HEK293 (cell line): Measurements from ENCODE around the gene GTSE1.

Experiments
- CTCF ChIA-PET: fragments of 350-600 bp; formaldehyde crosslinking; extraction: SDS; loops from one replicate; lab custom pipeline; 2021; ENCODE audit warnings: antibody characterized with exemption; lab: Yijun Ruan, JAX
- POLR2A ChIA-PET: fragments of 300-600 bp; formaldehyde crosslinking; extraction: SDS; loops from one replicate; lab custom pipeline; 2020; ENCODE audit warnings: antibody characterized with exemption, inconsistent platforms; lab: Yijun Ruan, JAX
- H3K27ac ChIP-seq: fragments of 200-500 bp; sonication (Bioruptor generic); 2 replicates; pipeline ENCODE4 v1.5.1; 2014; ENCODE audit warnings: low read depth, low read length, control low read depth, inconsistent platforms; ENCODE audit errors: extremely low read depth
- H3K36me3 ChIP-seq, 2 experiments: fragments of 200-500 bp in 1 of 2; sonication (Bioruptor generic) in 1 of 2; 1 replicate in 1 of 2; 2 replicates in 1 of 2; pipeline ENCODE4 v1.5.1; 2014 to 2017; ENCODE audit warnings: inconsistent platforms in 2 of 2, low read length in 2 of 2; ENCODE audit not compliant: control insufficient read depth in 2 of 2, insufficient read depth in 1 of 2
- H3K4me1 ChIP-seq: fragments of 200-500 bp; sonication (Bioruptor generic); 2 replicates; pipeline ENCODE4 v1.5.1; 2014; ENCODE audit warnings: mild to moderate bottlenecking, low read length, inconsistent platforms; ENCODE audit not compliant: control insufficient read depth, insufficient read depth
- H3K4me3 ChIP-seq: 2 replicates; pipeline ENCODE4 v1.5.1; 2011; ENCODE audit warnings: low read depth, mild to moderate bottlenecking, control low read depth, low read length, moderate library complexity
- H3K9me3 ChIP-seq: fragments of 200-500 bp; sonication (Bioruptor generic); 2 replicates; pipeline ENCODE4 v1.5.1; 2014; ENCODE audit warnings: low read depth, low read length, inconsistent platforms; ENCODE audit not compliant: control insufficient read depth, insufficient read depth
- FEZF1 ChIP-seq: fragments of 450-650 bp; formaldehyde crosslinking; IDR thresholded peaks from 2 replicates; pipeline ENCODE4 v1.5.1; 2016; ENCODE audit warnings: missing biosample characterization, missing genetic modification characterization
- HOXC10 ChIP-seq: sonication (generic); formaldehyde crosslinking; IDR thresholded peaks from 2 replicates; pipeline ENCODE4 v1.8.1; 2023; ENCODE audit warnings: mild to moderate bottlenecking, missing genetic modification reagents
- KLF8 ChIP-seq: fragments of 450-650 bp; formaldehyde crosslinking; IDR thresholded peaks from 2 replicates; pipeline ENCODE4 v1.5.1; 2016; ENCODE audit warnings: missing biosample characterization, missing genetic modification characterization
- PRDM1 ChIP-seq: fragments of 450-650 bp; formaldehyde crosslinking; IDR thresholded peaks from 2 replicates; pipeline ENCODE4; 2016; ENCODE audit warnings: missing biosample characterization, missing genetic modification characterization
- RBAK ChIP-seq: fragments of 450-650 bp; formaldehyde crosslinking; IDR thresholded peaks from 2 replicates; pipeline ENCODE4 v1.5.1; 2016; ENCODE audit warnings: missing biosample characterization, missing genetic modification characterization
- REPIN1 ChIP-seq: fragments of 450-650 bp; formaldehyde crosslinking; IDR thresholded peaks from 2 replicates; pipeline ENCODE4 v1.5.1; 2017; ENCODE audit warnings: missing biosample characterization, missing genetic modification characterization, low read depth
- SP7 ChIP-seq: fragments of 450-650 bp; formaldehyde crosslinking; IDR thresholded peaks from 2 replicates; pipeline ENCODE4 v1.5.1; 2016; ENCODE audit warnings: missing biosample characterization, missing genetic modification characterization
- ZNF112 ChIP-seq: fragments of 450-650 bp; formaldehyde crosslinking; IDR thresholded peaks from 2 replicates; pipeline ENCODE4 v1.5.0; 2017; ENCODE audit warnings: missing biosample characterization, missing genetic modification characterization
- ZNF132 ChIP-seq: fragments of 450-650 bp; formaldehyde crosslinking; IDR thresholded peaks from 2 replicates; pipeline ENCODE4 v1.5.1; 2017; ENCODE audit warnings: missing biosample characterization, missing genetic modification characterization, borderline replicate concordance
- ZNF146 ChIP-seq: fragments of 450-650 bp; formaldehyde crosslinking; IDR thresholded peaks from 2 replicates; pipeline ENCODE4 v1.5.1; 2016; ENCODE audit warnings: missing biosample characterization, missing genetic modification characterization
- ZNF211 ChIP-seq: fragments of 450-650 bp; formaldehyde crosslinking; IDR thresholded peaks from 2 replicates; pipeline ENCODE4 v1.5.1; 2016; ENCODE audit warnings: low read depth, missing biosample characterization, missing genetic modification characterization
- ZNF221 ChIP-seq: fragments of 450-650 bp; formaldehyde crosslinking; IDR thresholded peaks from 2 replicates; pipeline ENCODE4 v1.5.1; 2017; ENCODE audit warnings: missing biosample characterization, missing genetic modification characterization, borderline replicate concordance
- ZNF292 ChIP-seq: fragments of 450-650 bp; formaldehyde crosslinking; IDR thresholded peaks from 2 replicates; pipeline ENCODE4 v1.5.1; 2016; ENCODE audit warnings: low read depth, missing biosample characterization, missing genetic modification characterization, borderline replicate concordance
- ZNF311 ChIP-seq: fragments of 450-650 bp; formaldehyde crosslinking; IDR thresholded peaks from 2 replicates; pipeline ENCODE4 v1.5.1; 2017; ENCODE audit warnings: missing biosample characterization, missing genetic modification characterization, borderline replicate concordance
- ZNF354C ChIP-seq: fragments of 450-650 bp; formaldehyde crosslinking; IDR thresholded peaks from 2 replicates; pipeline ENCODE4 v1.5.1; 2016; ENCODE audit warnings: missing biosample characterization, missing genetic modification characterization, low read depth, borderline replicate concordance
- ZNF423 ChIP-seq: fragments of 450-650 bp; formaldehyde crosslinking; IDR thresholded peaks from 2 replicates; pipeline ENCODE4 v1.5.1; 2016; ENCODE audit warnings: missing biosample characterization, missing genetic modification characterization
- ZNF585B ChIP-seq: fragments of 450-650 bp; formaldehyde crosslinking; IDR thresholded peaks from 2 replicates; pipeline ENCODE4 v1.5.1; 2016; ENCODE audit warnings: missing biosample characterization, missing genetic modification characterization
- ZNF596 ChIP-seq: fragments of 450-650 bp; IDR thresholded peaks from 2 replicates; pipeline ENCODE4 v1.5.0; 2018; ENCODE audit warnings: missing biosample characterization, mild to moderate bottlenecking, missing genetic modification characterization, moderate library complexity
- ZNF621 ChIP-seq: fragments of 450-650 bp; formaldehyde crosslinking; IDR thresholded peaks from 2 replicates; pipeline ENCODE4 v1.5.1; 2017; ENCODE audit warnings: missing biosample characterization, missing genetic modification characterization
- ZNF629 ChIP-seq: fragments of 450-650 bp; formaldehyde crosslinking; IDR thresholded peaks from 2 replicates; pipeline ENCODE4 v1.5.1; 2017; ENCODE audit warnings: missing biosample characterization, missing genetic modification characterization
- ZNF837 ChIP-seq: fragments of 450-650 bp; formaldehyde crosslinking; IDR thresholded peaks from 2 replicates; pipeline ENCODE4 v1.5.1; 2016; ENCODE audit warnings: missing biosample characterization, missing genetic modification characterization
- TF ChIP-seq, protein P1 (sequence below): fragments of 450-650 bp; formaldehyde crosslinking; conservative IDR thresholded peaks from 2 replicates; pipeline ENCODE4 v1.5.1; 2016; ENCODE audit warnings: low read depth, missing biosample characterization, missing genetic modification characterization
- TF ChIP-seq, protein P2 (sequence below): fragments of 450-650 bp; formaldehyde crosslinking; IDR thresholded peaks from 2 replicates; pipeline ENCODE4 v1.5.1; 2017; ENCODE audit warnings: missing biosample characterization, mild to moderate bottlenecking, missing genetic modification characterization, moderate library complexity
- TF ChIP-seq, protein P3 (sequence below): fragments of 450-650 bp; formaldehyde crosslinking; IDR thresholded peaks from 2 replicates; pipeline ENCODE4 v1.5.1; 2017; ENCODE audit warnings: missing biosample characterization, missing genetic modification characterization

GTSE1 gene

DNA sequence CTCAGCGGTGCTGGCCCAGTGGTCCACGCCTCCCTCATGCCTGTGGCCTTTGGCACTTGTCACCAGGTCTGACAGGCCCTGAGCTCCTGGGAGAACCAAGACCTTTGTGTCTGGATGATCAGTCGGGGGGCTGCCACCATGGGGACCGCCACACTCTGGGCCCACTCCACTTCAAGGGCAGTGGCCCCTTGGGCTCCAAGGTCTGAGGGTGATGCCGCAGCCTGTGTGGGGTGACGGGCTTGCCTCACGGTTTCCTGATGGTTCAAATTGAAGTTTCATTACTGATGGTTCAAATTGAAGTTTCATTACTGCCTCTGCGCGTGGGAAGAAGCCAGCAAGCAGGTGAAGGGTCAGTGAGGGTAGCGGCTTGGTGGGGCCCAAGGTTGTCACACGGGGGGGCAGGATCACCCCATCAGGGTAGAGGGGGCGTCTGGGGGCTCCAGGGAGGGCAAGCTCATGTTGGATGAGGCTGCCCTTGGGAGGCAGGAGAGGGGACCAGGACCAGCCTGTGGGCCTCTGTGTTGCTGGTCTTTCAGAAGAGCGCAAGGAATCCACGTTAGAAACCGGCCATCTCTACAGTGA lies 66.4 kb downstream of the GTSE1 start:
- Histone ChIP-seq H3K4me1 (no peaks in the 10 kb centered on the region), H3K27ac (no peak overlapping the region), H3K36me3 (peaks cover 0 to 70% of the 10 kb centered on the region in 2 experiments; a peak in 2 of 3 replicates), H3K9me3 (no peaks in the 10 kb centered on the region), H3K4me3 (no peak overlapping the region)
- TF ChIP-seq ZNF311 (no peak), RBAK (no peak), FEZF1 (tag by site-specific recombination) (no peak), KLF8 (tag by site-specific recombination) (no peak), ZNF837 (tag by site-specific recombination) (no peak), ZNF621 (tag by site-specific recombination) (no peak), ZNF211 (no peak)
- ChIA-PET CTCF (interaction anchor here (0.6 kb wide), 1 partner anchor 179 kb away, joined by 4 read pairs; no protein-coding TSS in a partner anchor), POLR2A (no interaction called here)

DNA sequence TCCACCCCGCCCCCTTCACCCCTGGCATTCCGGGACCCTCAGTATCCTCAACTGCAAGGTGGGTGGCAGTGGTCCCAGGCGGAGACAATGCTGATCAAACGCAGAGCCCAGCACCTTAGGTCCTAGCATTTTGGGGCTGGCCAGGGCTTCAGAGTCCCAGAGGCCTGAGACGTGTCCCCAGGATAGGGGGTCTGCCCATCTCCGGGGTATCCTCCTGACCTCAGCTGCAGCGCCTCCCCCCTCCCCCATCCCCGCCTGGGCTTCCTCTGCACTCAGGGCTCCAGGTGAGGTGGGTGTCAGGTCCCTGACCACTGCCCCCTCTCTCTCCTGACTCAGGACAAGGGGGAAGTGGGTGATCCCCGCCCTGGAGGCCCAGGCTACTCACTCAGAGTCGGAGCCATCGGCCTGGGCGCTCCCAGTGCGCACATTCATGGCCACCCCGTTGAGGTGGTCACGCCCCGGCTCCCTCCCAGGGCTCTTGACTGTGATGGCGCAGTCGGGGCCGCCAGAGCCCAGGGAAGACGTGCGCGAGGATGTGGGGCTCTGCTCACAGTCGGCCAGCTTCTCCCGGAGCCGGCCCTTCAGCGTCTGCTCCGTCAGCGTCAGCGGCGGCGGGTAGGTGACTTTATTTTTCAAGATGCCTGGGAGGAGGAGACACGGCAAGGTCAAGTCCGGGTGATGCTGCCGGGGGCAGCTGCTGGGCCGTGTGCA lies 67.1 kb downstream of the GTSE1 start:
- no peaks in the 10 kb centered on the region for H3K9me3 ChIP-seq
- H3K4me3 ChIP-seq: no peak overlapping the region
- POLR2A ChIA-PET: no interaction called here
- no peak overlapping the region for H3K27ac ChIP-seq
- TF ChIP-seq HOXC10 (CRISPR knock-in tag) (no peak), ZNF354C (tag by site-specific recombination) (no peak), ZNF221 (tag by site-specific recombination) (no peak), ZNF585B (tag by site-specific recombination) (no peak), ZNF132 (tag by site-specific recombination) (no peak), ZNF629 (tag by site-specific recombination) (no peak), ZNF292 (tag by site-specific recombination) (no peak), ZNF596 (no peak), PRDM1 (no peak)
- TF ChIP-seq, protein P1, sequence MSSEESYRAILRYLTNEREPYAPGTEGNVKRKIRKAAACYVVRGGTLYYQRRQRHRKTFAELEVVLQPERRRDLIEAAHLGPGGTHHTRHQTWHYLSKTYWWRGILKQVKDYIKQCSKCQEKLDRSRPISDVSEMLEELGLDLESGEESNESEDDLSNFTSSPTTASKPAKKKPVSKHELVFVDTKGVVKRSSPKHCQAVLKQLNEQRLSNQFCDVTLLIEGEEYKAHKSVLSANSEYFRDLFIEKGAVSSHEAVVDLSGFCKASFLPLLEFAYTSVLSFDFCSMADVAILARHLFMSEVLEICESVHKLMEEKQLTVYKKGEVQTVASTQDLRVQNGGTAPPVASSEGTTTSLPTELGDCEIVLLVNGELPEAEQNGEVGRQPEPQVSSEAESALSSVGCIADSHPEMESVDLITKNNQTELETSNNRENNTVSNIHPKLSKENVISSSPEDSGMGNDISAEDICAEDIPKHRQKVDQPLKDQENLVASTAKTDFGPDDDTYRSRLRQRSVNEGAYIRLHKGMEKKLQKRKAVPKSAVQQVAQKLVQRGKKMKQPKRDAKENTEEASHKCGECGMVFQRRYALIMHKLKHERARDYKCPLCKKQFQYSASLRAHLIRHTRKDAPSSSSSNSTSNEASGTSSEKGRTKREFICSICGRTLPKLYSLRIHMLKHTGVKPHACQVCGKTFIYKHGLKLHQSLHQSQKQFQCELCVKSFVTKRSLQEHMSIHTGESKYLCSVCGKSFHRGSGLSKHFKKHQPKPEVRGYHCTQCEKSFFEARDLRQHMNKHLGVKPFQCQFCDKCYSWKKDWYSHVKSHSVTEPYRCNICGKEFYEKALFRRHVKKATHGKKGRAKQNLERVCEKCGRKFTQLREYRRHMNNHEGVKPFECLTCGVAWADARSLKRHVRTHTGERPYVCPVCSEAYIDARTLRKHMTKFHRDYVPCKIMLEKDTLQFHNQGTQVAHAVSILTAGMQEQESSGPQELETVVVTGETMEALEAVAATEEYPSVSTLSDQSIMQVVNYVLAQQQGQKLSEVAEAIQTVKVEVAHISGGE (tag by site-specific recombination): no peak
- peaks cover 0 to 63% of the 10 kb centered on the region in 2 experiments; a peak in 2 of 3 replicates for H3K36me3 ChIP-seq
- no peaks in the 10 kb centered on the region for H3K4me1 ChIP-seq
- CTCF ChIA-PET: interaction anchor here (0.6 kb wide), 1 partner anchor 178 kb away, joined by 4 read pairs; no protein-coding TSS in a partner anchor

DNA sequence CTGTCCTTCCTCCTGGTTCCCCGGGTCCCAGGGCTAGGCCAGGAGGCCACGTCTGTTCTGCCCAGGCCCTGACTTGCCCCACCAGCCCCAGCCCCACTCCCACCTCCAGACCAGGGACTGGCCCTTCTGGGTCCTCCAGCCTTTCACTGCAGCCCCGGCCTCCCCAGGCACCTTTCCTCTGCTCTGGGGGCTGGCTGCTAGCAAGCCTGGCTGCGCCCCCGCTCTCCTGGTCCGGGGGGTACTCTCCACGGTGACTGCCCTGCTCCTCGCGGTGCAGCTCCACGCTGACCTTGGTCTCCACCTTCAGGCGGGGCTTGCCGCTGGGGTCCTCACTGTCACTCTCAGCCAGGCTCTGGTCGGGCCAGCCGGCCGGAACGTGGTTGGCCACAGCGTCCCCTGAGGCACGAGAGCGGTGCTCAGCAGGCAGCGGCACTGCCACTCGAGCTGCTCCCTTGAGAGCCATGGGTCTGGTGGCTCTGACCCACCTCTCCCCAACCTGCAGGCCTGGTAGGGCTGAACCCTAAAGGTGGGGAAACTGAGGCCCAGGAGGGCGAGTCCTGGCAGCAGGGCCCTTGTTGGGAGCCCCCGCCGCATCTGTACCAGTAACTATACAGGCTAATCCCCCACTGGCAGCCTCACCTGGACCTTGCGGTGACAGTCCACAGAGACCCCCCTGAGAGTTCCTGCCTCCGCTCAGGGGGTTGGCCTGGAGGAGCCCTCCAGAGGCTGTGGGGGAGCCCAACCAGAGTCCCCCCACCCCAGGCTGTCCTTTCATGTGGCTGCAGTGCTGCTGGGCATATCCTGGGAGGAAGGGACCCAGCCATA lies 67.9 kb downstream of the GTSE1 start:
- Histone ChIP-seq H3K4me1 (no peaks in the 10 kb centered on the region), H3K27ac (no peak overlapping the region), H3K4me3 (no peak overlapping the region), H3K36me3 (peaks cover 0 to 56% of the 10 kb centered on the region in 2 experiments; a peak in 1 of 3 replicates), H3K9me3 (no peaks in the 10 kb centered on the region)
- ChIA-PET CTCF (no interaction called here), POLR2A (no interaction called here)
- no peak for TF ChIP-seq ZNF423 (tag by site-specific recombination)
- no peak for TF ChIP-seq ZNF112 (tag by site-specific recombination)
- TF ChIP-seq, protein P2, sequence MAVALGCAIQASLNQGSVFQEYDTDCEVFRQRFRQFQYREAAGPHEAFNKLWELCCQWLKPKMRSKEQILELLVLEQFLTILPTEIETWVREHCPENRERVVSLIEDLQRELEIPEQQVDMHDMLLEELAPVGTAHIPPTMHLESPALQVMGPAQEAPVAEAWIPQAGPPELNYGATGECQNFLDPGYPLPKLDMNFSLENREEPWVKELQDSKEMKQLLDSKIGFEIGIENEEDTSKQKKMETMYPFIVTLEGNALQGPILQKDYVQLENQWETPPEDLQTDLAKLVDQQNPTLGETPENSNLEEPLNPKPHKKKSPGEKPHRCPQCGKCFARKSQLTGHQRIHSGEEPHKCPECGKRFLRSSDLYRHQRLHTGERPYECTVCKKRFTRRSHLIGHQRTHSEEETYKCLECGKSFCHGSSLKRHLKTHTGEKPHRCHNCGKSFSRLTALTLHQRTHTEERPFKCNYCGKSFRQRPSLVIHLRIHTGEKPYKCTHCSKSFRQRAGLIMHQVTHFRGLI (tag by site-specific recombination): peak; percentile 72; the same call in 1 of the 2 replicates
- TF ChIP-seq, protein P3, sequence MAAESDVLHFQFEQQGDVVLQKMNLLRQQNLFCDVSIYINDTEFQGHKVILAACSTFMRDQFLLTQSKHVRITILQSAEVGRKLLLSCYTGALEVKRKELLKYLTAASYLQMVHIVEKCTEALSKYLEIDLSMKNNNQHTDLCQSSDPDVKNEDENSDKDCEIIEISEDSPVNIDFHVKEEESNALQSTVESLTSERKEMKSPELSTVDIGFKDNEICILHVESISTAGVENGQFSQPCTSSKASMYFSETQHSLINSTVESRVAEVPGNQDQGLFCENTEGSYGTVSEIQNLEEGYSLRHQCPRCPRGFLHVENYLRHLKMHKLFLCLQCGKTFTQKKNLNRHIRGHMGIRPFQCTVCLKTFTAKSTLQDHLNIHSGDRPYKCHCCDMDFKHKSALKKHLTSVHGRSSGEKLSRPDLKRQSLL (tag by site-specific recombination): no peak
- TF ChIP-seq SP7 (tag by site-specific recombination): no peak
- TF ChIP-seq ZNF146 (tag by site-specific recombination): no peak
- no peak for TF ChIP-seq REPIN1 (tag by site-specific recombination)
